VCaP (cell line): ENCODE data around the gene DLGAP1.
"Not testable (repeated sequence)": the region's sequence is repeated elsewhere in the genome, so short reads cannot be mapped to it uniquely, and the experiment has no call there.

Experiments used
- H3K27ac ChIP-seq: fragments of 450-650 bp; 2 replicates; pipeline ENCODE4 v1.5.1; 2017
- CTCF ChIP-seq: fragments of 450-650 bp; conservative IDR thresholded peaks from 2 replicates; pipeline ENCODE4 v1.5.1; 2017; ENCODE audit warnings: mild to moderate bottlenecking, moderate library complexity

The DLGAP1 gene

GRCh38 chr18:3611313-3612090 is 843.6 kb downstream of the DLGAP1 start:
- no peak overlapping the region for H3K27ac ChIP-seq
- TF ChIP-seq CTCF = no peak

- no peak for TF ChIP-seq CTCF
- H3K27ac ChIP-seq = no peak overlapping the region
These were observed 844.3 kb downstream of the DLGAP1 start for GRCh38 chr18:3610813-3611212.

GRCh38 chr18:3610188-3610708 is 844.9 kb downstream of the DLGAP1 start:
- TF ChIP-seq CTCF = no peak
- no peak overlapping the region for H3K27ac ChIP-seq

GRCh38 chr18:3608488-3608887 is 846.6 kb downstream of the DLGAP1 start:
- no peak for TF ChIP-seq CTCF
- H3K27ac ChIP-seq = no peak overlapping the region

GRCh38 chr18:3608099-3608453 is 847.0 kb downstream of the DLGAP1 start:
- 0 out of 2 replicates have a peak overlapping the region, but pooled peaks have one; percentile 31 for H3K27ac ChIP-seq

GRCh38 chr18:3607309-3608098 is 847.6 kb downstream of the DLGAP1 start:
- TF ChIP-seq CTCF = no peak
- H3K27ac ChIP-seq = peak overlapping the region; percentile 31

GRCh38 chr18:3606863-3607262 is 848.2 kb downstream of the DLGAP1 start:
- H3K27ac ChIP-seq = not testable (repeated sequence)

- no peak overlapping the region for H3K27ac ChIP-seq
- no peak for TF ChIP-seq CTCF
These were observed 849.1 kb downstream of the DLGAP1 start for GRCh38 chr18:3605954-3606443.
